GM18858 (cell line): ENCODE results near the gene MSMB.
"Not testable (repeated sequence)": the region's sequence is repeated elsewhere in the genome, so short reads cannot be mapped to it uniquely, and the experiment has no call there.

ENCODE experiments used
- ATAC-seq: cut with Tn5 transposase; IDR thresholded peaks from one replicate; pipeline ENCODE4 v1.9.1; 2021; ENCODE audit not compliant: unreplicated experiment

Gene MSMB

GRCh38 chr10:46014683-46015405 is 31.2 kb downstream of the MSMB start:
- ATAC-seq = no peak

GRCh38 chr10:46014206-46014605 is 31.9 kb downstream of the MSMB start:
- ATAC-seq = no peak

GRCh38 chr10:46012746-46013145 is 33.3 kb downstream of the MSMB start:
- no peak for ATAC-seq

- ATAC-seq = no peak
Measured at GRCh38 chr10:46006219-46006618, 39.9 kb downstream of the MSMB start.

- ATAC-seq = no peak
Measured at GRCh38 chr10:46005383-46005782, 40.7 kb downstream of the MSMB start.

- no peak for ATAC-seq
Measured at GRCh38 chr10:46004963-46005362, 41.1 kb downstream of the MSMB start.

GRCh38 chr10:46002916-46003693 is 43.0 kb downstream of the MSMB start:
- no peak for ATAC-seq

- not testable (repeated sequence) for ATAC-seq
Measured at GRCh38 chr10:46002189-46002687, 43.8 kb downstream of the MSMB start.

- no peak for ATAC-seq
Measured at GRCh38 chr10:46001187-46001756, 44.8 kb downstream of the MSMB start.

- no peak for ATAC-seq
Measured at GRCh38 chr10:46000538-46000937, 45.5 kb downstream of the MSMB start.

GRCh38 chr10:45999955-46000354 is 46.1 kb downstream of the MSMB start:
- ATAC-seq = not testable (repeated sequence)

GRCh38 chr10:45997994-45998763 is 47.9 kb downstream of the MSMB start:
- no peak for ATAC-seq

GRCh38 chr10:45997557-45997956 is 48.5 kb downstream of the MSMB start:
- no peak for ATAC-seq

- not testable (repeated sequence) for ATAC-seq
Measured at GRCh38 chr10:45985590-45985989, 60.5 kb downstream of the MSMB start.

GRCh38 chr10:45984473-45984872 is 61.6 kb downstream of the MSMB start:
- not testable (repeated sequence) for ATAC-seq

GRCh38 chr10:45983538-45984186 is 62.4 kb downstream of the MSMB start:
- ATAC-seq = not testable (repeated sequence)
